Measurements from ENCODE around the gene PSMC2.

DNA sequence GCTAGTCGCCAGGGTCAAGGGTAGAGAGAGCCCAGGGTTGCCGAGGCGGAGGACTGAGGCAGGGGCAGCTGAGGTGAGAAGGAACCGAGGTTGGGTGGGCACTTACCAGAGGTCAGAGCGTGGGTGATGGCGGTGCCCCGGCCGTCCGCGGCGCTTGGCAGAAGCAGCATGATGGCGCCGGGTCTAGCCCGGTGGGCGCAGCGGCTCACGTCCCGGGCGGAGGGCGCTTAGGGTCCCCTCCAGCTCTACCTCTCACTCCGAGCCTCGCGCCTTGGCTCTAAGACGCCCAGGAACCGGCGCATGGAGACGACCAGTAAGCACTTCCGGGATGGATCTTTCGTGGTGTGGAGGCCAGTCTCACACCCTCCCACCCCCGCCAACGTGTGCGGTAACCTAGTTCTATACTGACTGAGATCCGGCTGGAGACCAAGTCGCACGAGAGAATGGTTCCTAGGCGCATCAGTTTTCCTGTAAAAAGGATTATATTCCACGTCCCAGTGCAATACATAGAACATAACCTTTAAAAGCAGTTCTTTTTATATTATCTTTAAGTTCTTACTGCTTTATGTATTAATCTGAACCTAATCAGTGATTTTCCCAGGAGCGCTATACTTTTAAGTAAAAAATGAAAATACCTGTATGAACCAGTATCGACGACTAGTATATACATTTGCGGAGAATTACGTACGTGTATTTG, 2.8 kb upstream of the PSMC2 start, which contains the start of gene DNAJC2:
- TF ChIP-seq EGR1 (IDR thresholded peaks at IDR 0.05; ENCODE audit: low read depth in 2 of 2) (peak; percentile 91 to 96), RXRA (IDR thresholded peaks at IDR 0.05) (no peak), SP1 (IDR thresholded peaks at IDR 0.05) (peak; percentile 43), YY1 (IDR thresholded peaks at IDR 0.05) (peak; percentile 82), TAF1 (conservative IDR thresholded peaks at IDR 0.05) (peak; percentile 54), JUND (IDR thresholded peaks at IDR 0.05) (peak in 1 of 2 donors; percentile 19), HNF4G (IDR thresholded peaks at IDR 0.05) (no peak), HNF4A (conservative IDR thresholded peaks at IDR 0.05) (peak in 1 of 2 donors; percentile 28)
- TF ChIP-seq, protein P1, sequence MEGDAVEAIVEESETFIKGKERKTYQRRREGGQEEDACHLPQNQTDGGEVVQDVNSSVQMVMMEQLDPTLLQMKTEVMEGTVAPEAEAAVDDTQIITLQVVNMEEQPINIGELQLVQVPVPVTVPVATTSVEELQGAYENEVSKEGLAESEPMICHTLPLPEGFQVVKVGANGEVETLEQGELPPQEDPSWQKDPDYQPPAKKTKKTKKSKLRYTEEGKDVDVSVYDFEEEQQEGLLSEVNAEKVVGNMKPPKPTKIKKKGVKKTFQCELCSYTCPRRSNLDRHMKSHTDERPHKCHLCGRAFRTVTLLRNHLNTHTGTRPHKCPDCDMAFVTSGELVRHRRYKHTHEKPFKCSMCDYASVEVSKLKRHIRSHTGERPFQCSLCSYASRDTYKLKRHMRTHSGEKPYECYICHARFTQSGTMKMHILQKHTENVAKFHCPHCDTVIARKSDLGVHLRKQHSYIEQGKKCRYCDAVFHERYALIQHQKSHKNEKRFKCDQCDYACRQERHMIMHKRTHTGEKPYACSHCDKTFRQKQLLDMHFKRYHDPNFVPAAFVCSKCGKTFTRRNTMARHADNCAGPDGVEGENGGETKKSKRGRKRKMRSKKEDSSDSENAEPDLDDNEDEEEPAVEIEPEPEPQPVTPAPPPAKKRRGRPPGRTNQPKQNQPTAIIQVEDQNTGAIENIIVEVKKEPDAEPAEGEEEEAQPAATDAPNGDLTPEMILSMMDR (IDR thresholded peaks at IDR 0.05; ENCODE audit: low read depth, low read length, missing input control): no peak
- TF ChIP-seq, protein P2, sequence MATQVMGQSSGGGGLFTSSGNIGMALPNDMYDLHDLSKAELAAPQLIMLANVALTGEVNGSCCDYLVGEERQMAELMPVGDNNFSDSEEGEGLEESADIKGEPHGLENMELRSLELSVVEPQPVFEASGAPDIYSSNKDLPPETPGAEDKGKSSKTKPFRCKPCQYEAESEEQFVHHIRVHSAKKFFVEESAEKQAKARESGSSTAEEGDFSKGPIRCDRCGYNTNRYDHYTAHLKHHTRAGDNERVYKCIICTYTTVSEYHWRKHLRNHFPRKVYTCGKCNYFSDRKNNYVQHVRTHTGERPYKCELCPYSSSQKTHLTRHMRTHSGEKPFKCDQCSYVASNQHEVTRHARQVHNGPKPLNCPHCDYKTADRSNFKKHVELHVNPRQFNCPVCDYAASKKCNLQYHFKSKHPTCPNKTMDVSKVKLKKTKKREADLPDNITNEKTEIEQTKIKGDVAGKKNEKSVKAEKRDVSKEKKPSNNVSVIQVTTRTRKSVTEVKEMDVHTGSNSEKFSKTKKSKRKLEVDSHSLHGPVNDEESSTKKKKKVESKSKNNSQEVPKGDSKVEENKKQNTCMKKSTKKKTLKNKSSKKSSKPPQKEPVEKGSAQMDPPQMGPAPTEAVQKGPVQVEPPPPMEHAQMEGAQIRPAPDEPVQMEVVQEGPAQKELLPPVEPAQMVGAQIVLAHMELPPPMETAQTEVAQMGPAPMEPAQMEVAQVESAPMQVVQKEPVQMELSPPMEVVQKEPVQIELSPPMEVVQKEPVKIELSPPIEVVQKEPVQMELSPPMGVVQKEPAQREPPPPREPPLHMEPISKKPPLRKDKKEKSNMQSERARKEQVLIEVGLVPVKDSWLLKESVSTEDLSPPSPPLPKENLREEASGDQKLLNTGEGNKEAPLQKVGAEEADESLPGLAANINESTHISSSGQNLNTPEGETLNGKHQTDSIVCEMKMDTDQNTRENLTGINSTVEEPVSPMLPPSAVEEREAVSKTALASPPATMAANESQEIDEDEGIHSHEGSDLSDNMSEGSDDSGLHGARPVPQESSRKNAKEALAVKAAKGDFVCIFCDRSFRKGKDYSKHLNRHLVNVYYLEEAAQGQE (IDR thresholded peaks at IDR 0.05): peak; percentile 58
- TF ChIP-seq, protein P3, sequence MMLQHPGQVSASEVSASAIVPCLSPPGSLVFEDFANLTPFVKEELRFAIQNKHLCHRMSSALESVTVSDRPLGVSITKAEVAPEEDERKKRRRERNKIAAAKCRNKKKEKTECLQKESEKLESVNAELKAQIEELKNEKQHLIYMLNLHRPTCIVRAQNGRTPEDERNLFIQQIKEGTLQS (IDR thresholded peaks at IDR 0.05): no peak
- TF ChIP-seq, protein P4, sequence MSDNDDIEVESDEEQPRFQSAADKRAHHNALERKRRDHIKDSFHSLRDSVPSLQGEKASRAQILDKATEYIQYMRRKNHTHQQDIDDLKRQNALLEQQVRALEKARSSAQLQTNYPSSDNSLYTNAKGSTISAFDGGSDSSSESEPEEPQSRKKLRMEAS (IDR thresholded peaks at IDR 0.05): peak; percentile 90
- TF ChIP-seq, protein P5, sequence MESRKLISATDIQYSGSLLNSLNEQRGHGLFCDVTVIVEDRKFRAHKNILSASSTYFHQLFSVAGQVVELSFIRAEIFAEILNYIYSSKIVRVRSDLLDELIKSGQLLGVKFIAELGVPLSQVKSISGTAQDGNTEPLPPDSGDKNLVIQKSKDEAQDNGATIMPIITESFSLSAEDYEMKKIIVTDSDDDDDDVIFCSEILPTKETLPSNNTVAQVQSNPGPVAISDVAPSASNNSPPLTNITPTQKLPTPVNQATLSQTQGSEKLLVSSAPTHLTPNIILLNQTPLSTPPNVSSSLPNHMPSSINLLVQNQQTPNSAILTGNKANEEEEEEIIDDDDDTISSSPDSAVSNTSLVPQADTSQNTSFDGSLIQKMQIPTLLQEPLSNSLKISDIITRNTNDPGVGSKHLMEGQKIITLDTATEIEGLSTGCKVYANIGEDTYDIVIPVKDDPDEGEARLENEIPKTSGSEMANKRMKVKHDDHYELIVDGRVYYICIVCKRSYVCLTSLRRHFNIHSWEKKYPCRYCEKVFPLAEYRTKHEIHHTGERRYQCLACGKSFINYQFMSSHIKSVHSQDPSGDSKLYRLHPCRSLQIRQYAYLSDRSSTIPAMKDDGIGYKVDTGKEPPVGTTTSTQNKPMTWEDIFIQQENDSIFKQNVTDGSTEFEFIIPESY (IDR thresholded peaks at IDR 0.05): peak; percentile 42
